Activated CD4-positive, alpha-beta T cell treated with anti-CD3 and anti-CD28 coated beads, Interleukin-2, amount 10 ng/mL, durations not matched to agents 7 days and 5 days (primary cell): ENCODE results near the gene RBM39. TPM values are rescaled to one million over a fixed set of nuclear protein-coding genes. Genes with fewer than 3 reads are reported as not detected.
"Not testable (repeated sequence)": the region's sequence is repeated elsewhere in the genome, so short reads cannot be mapped to it uniquely, and the experiment has no call there.

ENCODE experiments used
- CTCF ChIA-PET: fragments of 350-600 bp; sonication (Branson Sonifier 250); formaldehyde crosslinking; loops from one replicate; lab custom pipeline; 2021; ENCODE audit warnings: antibody characterized with exemption; lab: Charles Lee
- POLR2A ChIA-PET: fragments of 350-600 bp; sonication (Branson Sonifier 250); formaldehyde crosslinking; loops from one replicate; lab custom pipeline; 2021; ENCODE audit warnings: antibody characterized with exemption; lab: Charles Lee
- DNase-seq: peaks from one replicate; pipeline ENCODE4 v3.0.0-alpha.2; 2020
- H3K27ac Mint-ChIP-seq: one replicate; pipeline ENCODE4 v1.8.0; 2021; ENCODE audit warnings: mild to moderate bottlenecking, moderate library complexity, mixed read lengths
- H3K27me3 Mint-ChIP-seq: one replicate; pipeline ENCODE4 v1.8.0; 2021; ENCODE audit warnings: mixed read lengths
- H3K36me3 Mint-ChIP-seq: one replicate; pipeline ENCODE4 v1.8.0; 2021; ENCODE audit warnings: low read depth, mixed read lengths
- H3K4me1 Mint-ChIP-seq: one replicate; pipeline ENCODE4 v1.8.0; 2021; ENCODE audit warnings: mixed read lengths
- H3K4me3 Mint-ChIP-seq: one replicate; pipeline ENCODE4 v1.8.0; 2021; ENCODE audit warnings: mild to moderate bottlenecking, moderate library complexity, mixed read lengths
- H3K9me3 Mint-ChIP-seq: one replicate; pipeline ENCODE4 v1.8.0; 2021; ENCODE audit warnings: mixed read lengths
- total RNA-seq, 2 experiments: library from RNA; stranded (reverse); gene quantifications; one replicate each; pipeline ENCODE4 v1.2.3, GENCODE V29; 2021

Gene RBM39
- total RNA-seq, result 100 to 1,000 TPM; 374 to 396 TPM

GRCh38 chr20:35741892-35742740 lies at the start of gene RBM39:
TSS of gene RBM39 (minus strand) at chr20:35742260. CDS start at chr20:35740874, 1,386 bp downstream.
- Mint-ChIP-seq H3K27ac (peak within 1 kb of the TSS; percentile 100), H3K4me1 (peaks cover 40% of the 10 kb centered on the region), H3K4me3 (peak within 1 kb of the TSS; percentile 91), H3K36me3 (peaks cover 38% of the 10 kb centered on the region), H3K9me3 (no peaks in the 10 kb centered on the region), H3K27me3 (no peaks in the 10 kb centered on the region)
- CTCF ChIA-PET, result interaction anchor here (0.6 to 4.0 kb wide), 16 partner anchors 9 to 212 kb away, joined by 3 to 25 read pairs (median 4); partner anchors contain the start of genes PHF20 and SCAND1
- peak; percentile 100 for DNase-seq
- POLR2A ChIA-PET, result interaction anchor here (0.6 to 3.0 kb wide), 14 partner anchors 9 to 1180 kb away, joined by 3 to 32 read pairs (median 5); partner anchors contain the start of genes PHF20, SCAND1 and SPAG4

- H3K4me1 Mint-ChIP-seq, result peaks cover 14% of the 10 kb centered on the region
- no peak overlapping the region for H3K4me3 Mint-ChIP-seq
- no peak overlapping the region for H3K27ac Mint-ChIP-seq
- DNase-seq, result no peak
- no peaks in the 10 kb centered on the region for H3K9me3 Mint-ChIP-seq
- POLR2A ChIA-PET, result no interaction called here
- H3K27me3 Mint-ChIP-seq, result no peaks in the 10 kb centered on the region
- CTCF ChIA-PET, result no interaction called here
- peaks cover 16% of the 10 kb centered on the region for H3K36me3 Mint-ChIP-seq
These were observed 49.8 kb upstream of the RBM39 start for GRCh38 chr20:35791821-35792220.

DNA sequence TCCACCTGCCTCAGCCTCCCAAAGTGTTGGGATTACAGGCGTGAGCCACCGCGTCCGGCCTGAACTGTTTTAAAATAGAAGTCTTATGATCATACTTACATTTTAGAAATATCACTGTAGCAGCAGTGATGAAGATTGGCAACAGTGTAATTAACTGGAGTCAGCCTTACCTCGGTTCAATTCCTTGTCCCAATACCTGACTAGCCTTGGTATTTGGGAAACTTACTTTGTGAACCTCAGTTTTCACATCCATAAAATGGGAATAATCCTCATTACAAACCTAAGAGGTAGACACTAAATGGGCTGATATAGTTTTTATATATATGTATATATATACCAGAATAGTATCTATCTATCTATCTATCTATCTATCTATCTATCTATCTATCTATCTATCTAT lies 49.0 kb upstream of the RBM39 start:
- H3K4me3 Mint-ChIP-seq, result no peak overlapping the region
- no peaks in the 10 kb centered on the region for H3K27me3 Mint-ChIP-seq
- CTCF ChIA-PET, result no interaction called here
- DNase-seq, result no peak
- POLR2A ChIA-PET, result no interaction called here
- no peaks in the 10 kb centered on the region for H3K9me3 Mint-ChIP-seq
- peaks cover 16% of the 10 kb centered on the region for H3K36me3 Mint-ChIP-seq
- H3K27ac Mint-ChIP-seq, result peak overlapping the region; percentile 19
- H3K4me1 Mint-ChIP-seq, result peaks cover 7% of the 10 kb centered on the region

DNA sequence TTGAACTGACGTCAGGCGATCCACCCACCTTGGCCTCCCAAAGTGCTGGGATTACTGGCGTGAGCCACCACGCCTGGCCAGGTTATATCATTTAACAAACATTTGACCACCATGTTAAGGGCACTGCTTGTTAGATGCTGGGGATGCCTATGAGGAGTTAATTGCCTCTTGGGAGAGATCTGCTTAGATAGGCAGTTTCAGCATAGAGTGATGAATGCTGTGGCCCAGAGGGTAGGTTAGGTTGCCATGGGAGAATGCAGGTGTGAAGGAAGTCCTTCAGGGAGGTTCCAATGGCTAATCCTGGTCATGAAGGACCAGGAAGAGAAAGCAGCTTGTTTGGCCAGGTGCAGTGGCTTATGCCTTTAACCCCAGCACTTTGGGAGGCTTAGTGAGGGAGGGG lies 46.7 kb upstream of the RBM39 start:
- POLR2A ChIA-PET, result no interaction called here
- Mint-ChIP-seq H3K27ac (no peak overlapping the region), H3K9me3 (no peaks in the 10 kb centered on the region), H3K4me3 (no peak overlapping the region), H3K36me3 (peaks cover 13% of the 10 kb centered on the region), H3K4me1 (peaks cover 4% of the 10 kb centered on the region), H3K27me3 (no peaks in the 10 kb centered on the region)
- CTCF ChIA-PET, result no interaction called here
- DNase-seq, result no peak

- CTCF ChIA-PET, H3K9me3 Mint-ChIP-seq, DNase-seq, POLR2A ChIA-PET, H3K4me3 Mint-ChIP-seq, H3K36me3 Mint-ChIP-seq, H3K27ac Mint-ChIP-seq, H3K27me3 Mint-ChIP-seq, H3K4me1 Mint-ChIP-seq: not testable (repeated sequence)
These were observed 43.5 kb upstream of the RBM39 start for GRCh38 chr20:35785541-35785940.

DNA sequence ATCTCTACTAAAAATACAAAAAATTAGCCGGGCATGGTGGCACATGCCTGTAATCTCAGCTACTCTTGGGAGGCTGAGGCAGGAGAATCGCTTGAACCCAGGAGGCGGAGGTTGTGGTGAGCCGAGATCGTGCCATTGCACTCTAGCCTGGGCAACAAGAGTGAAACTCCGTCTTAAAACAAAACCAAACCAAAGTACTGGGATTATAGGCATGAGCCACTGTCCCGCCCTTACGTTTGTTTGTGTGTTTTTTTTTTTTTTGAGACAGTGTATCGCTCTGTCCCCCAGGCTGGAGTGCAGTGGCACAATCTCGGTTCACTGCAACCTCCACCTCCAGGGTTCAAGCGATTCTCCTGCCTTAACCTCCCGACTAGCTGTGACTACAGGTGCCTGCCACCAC lies 41.8 kb upstream of the RBM39 start:
- H3K27me3 Mint-ChIP-seq, H3K4me1 Mint-ChIP-seq, DNase-seq, H3K4me3 Mint-ChIP-seq, H3K9me3 Mint-ChIP-seq, POLR2A ChIA-PET, H3K27ac Mint-ChIP-seq: not testable (repeated sequence)
- H3K36me3 Mint-ChIP-seq, result peaks cover 12% of the 10 kb centered on the region
- CTCF ChIA-PET, result interaction anchor here (0.6 kb wide), 1 partner anchor 312 kb away, joined by 3 read pairs; no protein-coding TSS in a partner anchor

DNA sequence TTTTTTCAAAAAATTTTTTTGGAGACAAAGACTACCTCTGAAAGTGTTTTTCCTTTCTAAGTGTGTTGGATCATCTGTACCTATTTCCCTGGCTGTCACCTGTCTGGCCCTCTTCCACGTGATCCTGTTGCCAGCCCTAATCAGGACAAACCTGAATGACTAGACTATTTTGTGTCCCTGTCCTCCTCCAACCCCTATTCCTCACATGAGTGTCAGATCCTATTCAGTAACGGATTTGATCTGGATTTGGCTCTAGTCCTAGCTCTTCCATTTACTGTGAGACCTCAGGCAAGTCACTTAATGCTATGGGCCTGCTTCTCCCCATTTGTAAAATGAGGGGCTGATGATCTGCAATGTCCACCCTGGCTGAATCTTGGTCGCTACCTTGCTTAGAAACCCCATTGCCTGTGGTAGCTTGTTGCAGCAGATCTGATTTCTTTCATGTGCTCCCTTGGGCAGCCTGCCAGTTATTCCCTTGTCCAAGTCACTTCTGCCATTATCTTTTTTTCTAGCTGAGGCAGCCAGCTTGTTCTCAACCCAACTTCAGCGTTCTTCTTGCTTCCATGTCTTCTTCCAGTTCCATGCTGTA lies 34.5 kb upstream of the RBM39 start:
- POLR2A ChIA-PET, result interaction anchor here (0.6 to 0.9 kb wide), 2 partner anchors 32 to 35 kb away, joined by 3 read pairs; partner anchors contain the start of gene RBM39
- peaks cover 40% of the 10 kb centered on the region for H3K36me3 Mint-ChIP-seq
- peaks cover 47% of the 10 kb centered on the region for H3K4me1 Mint-ChIP-seq
- H3K4me3 Mint-ChIP-seq, result no peak overlapping the region
- H3K27me3 Mint-ChIP-seq, result no peaks in the 10 kb centered on the region
- DNase-seq, result no peak
- CTCF ChIA-PET, result no interaction called here
- H3K27ac Mint-ChIP-seq, result peak overlapping the region; percentile 22
- peaks cover 1% of the 10 kb centered on the region for H3K9me3 Mint-ChIP-seq

- ChIA-PET CTCF (no interaction called here), POLR2A (interaction anchor here (0.6 kb wide), 1 partner anchor 76 kb away, joined by 3 read pairs; no protein-coding TSS in a partner anchor)
- peaks cover 41% of the 10 kb centered on the region for H3K36me3 Mint-ChIP-seq
- no peak overlapping the region for H3K27ac Mint-ChIP-seq
- H3K9me3 Mint-ChIP-seq, result peaks cover 7% of the 10 kb centered on the region
- H3K27me3 Mint-ChIP-seq, result no peaks in the 10 kb centered on the region
- peaks cover 55% of the 10 kb centered on the region for H3K4me1 Mint-ChIP-seq
- DNase-seq, result no peak
- peak overlapping the region; percentile 82 for H3K4me3 Mint-ChIP-seq
These were observed 32.3 kb upstream of the RBM39 start for GRCh38 chr20:35774391-35774790.

DNA sequence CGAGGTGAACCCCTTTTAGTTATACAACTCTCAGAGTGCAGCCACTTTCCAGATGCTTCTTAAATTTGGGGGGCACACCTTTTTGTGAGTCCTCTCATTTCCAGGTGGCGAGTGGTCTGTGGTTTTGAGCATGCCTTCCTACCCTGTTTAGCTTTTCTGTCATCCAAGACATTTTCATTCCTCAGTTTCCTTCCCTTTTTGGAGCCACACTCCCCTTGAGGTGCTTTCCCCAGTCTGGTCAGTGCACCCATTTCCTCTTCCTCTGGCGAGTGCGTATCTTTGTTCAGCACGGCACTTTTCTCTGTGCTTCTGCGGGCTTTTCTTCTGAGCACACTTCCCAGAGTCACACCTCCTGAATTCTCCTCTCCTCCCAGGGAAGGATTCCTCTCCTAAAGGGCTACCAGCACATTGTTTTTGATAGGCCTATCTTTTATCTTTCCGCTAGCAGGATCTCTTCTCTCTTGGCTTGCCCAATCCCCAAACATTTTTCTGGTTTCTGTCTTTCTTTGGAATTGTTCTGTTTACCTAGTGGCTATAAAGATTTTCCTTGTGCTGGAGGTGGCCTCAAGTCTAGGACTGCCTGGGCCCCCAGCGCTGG lies 31.2 kb upstream of the RBM39 start:
- peaks cover 36% of the 10 kb centered on the region for H3K36me3 Mint-ChIP-seq
- no peaks in the 10 kb centered on the region for H3K27me3 Mint-ChIP-seq
- H3K9me3 Mint-ChIP-seq, result peaks cover 7% of the 10 kb centered on the region
- ChIA-PET CTCF (interaction anchor here (2.5 kb wide), 1 partner anchor 31 kb away, joined by 13 read pairs; the partner anchor contains the start of gene RBM39), POLR2A (interaction anchor here (2.5 kb wide), 1 partner anchor 30 kb away, joined by 32 read pairs; the partner anchor contains the start of gene RBM39)
- H3K4me3 Mint-ChIP-seq, result peak overlapping the region; percentile 82
- H3K4me1 Mint-ChIP-seq, result peaks cover 64% of the 10 kb centered on the region
- H3K27ac Mint-ChIP-seq, result peak overlapping the region; percentile 84
- DNase-seq, result peak; percentile 58

- Mint-ChIP-seq H3K9me3 (peaks cover 7% of the 10 kb centered on the region), H3K27me3 (no peaks in the 10 kb centered on the region)
These were observed 30.6 kb upstream of the RBM39 start for GRCh38 chr20:35772563-35773058.

GRCh38 chr20:35771689-35772562 lies 29.9 kb upstream of the RBM39 start, which contains the start of gene PHF20:
TSS of gene PHF20 (plus strand) at chr20:35772015. CDS start at chr20:35801523, 29,508 bp downstream.
- H3K9me3 Mint-ChIP-seq, result peaks cover 7% of the 10 kb centered on the region
- DNase-seq, result peak; percentile 99
- peak within 1 kb of the TSS; percentile 94 for H3K27ac Mint-ChIP-seq
- POLR2A ChIA-PET, result interaction anchor here (0.6 to 2.5 kb wide), 3 partner anchors 29 to 182 kb away, joined by 4 to 32 read pairs (median 7); partner anchors contain the start of genes RBM39 and SCAND1
- H3K4me1 Mint-ChIP-seq, result peaks cover 69% of the 10 kb centered on the region
- CTCF ChIA-PET, result interaction anchor here (0.7 to 2.5 kb wide), 9 partner anchors 13 to 182 kb away, joined by 3 to 13 read pairs (median 3); partner anchors contain the start of genes RBM39 and SCAND1
- H3K27me3 Mint-ChIP-seq, result no peaks in the 10 kb centered on the region
- peaks cover 31% of the 10 kb centered on the region for H3K36me3 Mint-ChIP-seq
- H3K4me3 Mint-ChIP-seq, result peak within 1 kb of the TSS; percentile 82

More at GRCh38 chr20:35772563-35773058, 30.6 kb upstream of the RBM39 start:
- CTCF ChIA-PET, result interaction anchor here (0.7 to 2.5 kb wide), 3 partner anchors 12 to 182 kb away, joined by 3 to 13 read pairs (median 9); partner anchors contain the start of genes RBM39 and SCAND1
- no peak for DNase-seq
- H3K27ac Mint-ChIP-seq, result peak overlapping the region; percentile 84
- POLR2A ChIA-PET, result interaction anchor here (0.6 to 2.5 kb wide), 2 partner anchors 30 to 32 kb away, joined by 7 to 32 read pairs; partner anchors contain the start of gene RBM39
- H3K4me3 Mint-ChIP-seq, result peak overlapping the region; percentile 82
- H3K36me3 Mint-ChIP-seq, result peaks cover 36% of the 10 kb centered on the region
- peaks cover 70% of the 10 kb centered on the region for H3K4me1 Mint-ChIP-seq
